ENCODE results near the gene SRGAP3.

SRGAP3 gene

GRCh38 chr3:8968375-8968882, 281.0 kb downstream of the SRGAP3 start:
- DNase-seq (ENCODE audit: low read depth, low spot score), result no peak

- no peak for DNase-seq (ENCODE audit: low read depth, low spot score)
Measured at GRCh38 chr3:8967553-8967952, 281.9 kb downstream of the SRGAP3 start.

- DNase-seq (ENCODE audit: low read depth, low spot score), result no peak
Measured at GRCh38 chr3:8966820-8967348, 282.6 kb downstream of the SRGAP3 start.

GRCh38 chr3:8966150-8966819, 283.2 kb downstream of the SRGAP3 start:
- no peak for DNase-seq (ENCODE audit: low read depth, low spot score)

GRCh38 chr3:8964436-8965370, 284.7 kb downstream of the SRGAP3 start:
- no peak for DNase-seq (ENCODE audit: low read depth, low spot score)

- peak; percentile 83 for DNase-seq (ENCODE audit: low read depth, low spot score)
Measured at GRCh38 chr3:8963137-8963853, 286.2 kb downstream of the SRGAP3 start, which contains the start of gene RAD18. Gene RAD18 (minus strand): TSS chr3:8963472. CDS start chr3:8963385, 87 bp downstream.

GRCh38 chr3:8962226-8962861, 287.1 kb downstream of the SRGAP3 start:
- DNase-seq (ENCODE audit: low read depth, low spot score), result no peak

- no peak for DNase-seq (ENCODE audit: low read depth, low spot score)
Measured at GRCh38 chr3:8959668-8960067, 289.8 kb downstream of the SRGAP3 start.

- DNase-seq (ENCODE audit: low read depth, low spot score), result no peak
Measured at GRCh38 chr3:8954938-8955763, 294.3 kb downstream of the SRGAP3 start.

- DNase-seq (ENCODE audit: low read depth, low spot score), result no peak
Measured at GRCh38 chr3:8953313-8953712, 296.1 kb downstream of the SRGAP3 start.

- no peak for DNase-seq (ENCODE audit: low read depth, low spot score)
Measured at GRCh38 chr3:8952130-8952529, 297.3 kb downstream of the SRGAP3 start.

- DNase-seq (ENCODE audit: low read depth, low spot score), result no peak
Measured at GRCh38 chr3:8945890-8946600, 303.4 kb downstream of the SRGAP3 start.

- DNase-seq (ENCODE audit: low read depth, low spot score), result no peak
Measured at GRCh38 chr3:8942746-8943488, 306.5 kb downstream of the SRGAP3 start.

- no peak for DNase-seq (ENCODE audit: low read depth, low spot score)
Measured at GRCh38 chr3:8942115-8942514, 307.3 kb downstream of the SRGAP3 start.

GRCh38 chr3:8938021-8938420, 311.4 kb downstream of the SRGAP3 start:
- DNase-seq (ENCODE audit: low read depth, low spot score), result no peak

GRCh38 chr3:8937064-8938020, 312.1 kb downstream of the SRGAP3 start:
- no peak for DNase-seq (ENCODE audit: low read depth, low spot score)

- no peak for DNase-seq (ENCODE audit: low read depth, low spot score)
Measured at GRCh38 chr3:8932507-8932906, 316.9 kb downstream of the SRGAP3 start.

GRCh38 chr3:8931342-8931741, 318.1 kb downstream of the SRGAP3 start:
- DNase-seq (ENCODE audit: low read depth, low spot score), result no peak

Measured in activated naive CD8-positive, alpha-beta T cell treated with anti-CD3 and anti-CD28 coated beads, Interleukin-2, amount 50 U/mL, for 16 hours (primary cell).